ENCODE measurements around the gene KIF14.

The KIF14 gene, protein sequence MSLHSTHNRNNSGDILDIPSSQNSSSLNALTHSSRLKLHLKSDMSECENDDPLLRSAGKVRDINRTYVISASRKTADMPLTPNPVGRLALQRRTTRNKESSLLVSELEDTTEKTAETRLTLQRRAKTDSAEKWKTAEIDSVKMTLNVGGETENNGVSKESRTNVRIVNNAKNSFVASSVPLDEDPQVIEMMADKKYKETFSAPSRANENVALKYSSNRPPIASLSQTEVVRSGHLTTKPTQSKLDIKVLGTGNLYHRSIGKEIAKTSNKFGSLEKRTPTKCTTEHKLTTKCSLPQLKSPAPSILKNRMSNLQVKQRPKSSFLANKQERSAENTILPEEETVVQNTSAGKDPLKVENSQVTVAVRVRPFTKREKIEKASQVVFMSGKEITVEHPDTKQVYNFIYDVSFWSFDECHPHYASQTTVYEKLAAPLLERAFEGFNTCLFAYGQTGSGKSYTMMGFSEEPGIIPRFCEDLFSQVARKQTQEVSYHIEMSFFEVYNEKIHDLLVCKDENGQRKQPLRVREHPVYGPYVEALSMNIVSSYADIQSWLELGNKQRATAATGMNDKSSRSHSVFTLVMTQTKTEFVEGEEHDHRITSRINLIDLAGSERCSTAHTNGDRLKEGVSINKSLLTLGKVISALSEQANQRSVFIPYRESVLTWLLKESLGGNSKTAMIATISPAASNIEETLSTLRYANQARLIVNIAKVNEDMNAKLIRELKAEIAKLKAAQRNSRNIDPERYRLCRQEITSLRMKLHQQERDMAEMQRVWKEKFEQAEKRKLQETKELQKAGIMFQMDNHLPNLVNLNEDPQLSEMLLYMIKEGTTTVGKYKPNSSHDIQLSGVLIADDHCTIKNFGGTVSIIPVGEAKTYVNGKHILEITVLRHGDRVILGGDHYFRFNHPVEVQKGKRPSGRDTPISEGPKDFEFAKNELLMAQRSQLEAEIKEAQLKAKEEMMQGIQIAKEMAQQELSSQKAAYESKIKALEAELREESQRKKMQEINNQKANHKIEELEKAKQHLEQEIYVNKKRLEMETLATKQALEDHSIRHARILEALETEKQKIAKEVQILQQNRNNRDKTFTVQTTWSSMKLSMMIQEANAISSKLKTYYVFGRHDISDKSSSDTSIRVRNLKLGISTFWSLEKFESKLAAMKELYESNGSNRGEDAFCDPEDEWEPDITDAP (N-terminal part only)

DNA sequence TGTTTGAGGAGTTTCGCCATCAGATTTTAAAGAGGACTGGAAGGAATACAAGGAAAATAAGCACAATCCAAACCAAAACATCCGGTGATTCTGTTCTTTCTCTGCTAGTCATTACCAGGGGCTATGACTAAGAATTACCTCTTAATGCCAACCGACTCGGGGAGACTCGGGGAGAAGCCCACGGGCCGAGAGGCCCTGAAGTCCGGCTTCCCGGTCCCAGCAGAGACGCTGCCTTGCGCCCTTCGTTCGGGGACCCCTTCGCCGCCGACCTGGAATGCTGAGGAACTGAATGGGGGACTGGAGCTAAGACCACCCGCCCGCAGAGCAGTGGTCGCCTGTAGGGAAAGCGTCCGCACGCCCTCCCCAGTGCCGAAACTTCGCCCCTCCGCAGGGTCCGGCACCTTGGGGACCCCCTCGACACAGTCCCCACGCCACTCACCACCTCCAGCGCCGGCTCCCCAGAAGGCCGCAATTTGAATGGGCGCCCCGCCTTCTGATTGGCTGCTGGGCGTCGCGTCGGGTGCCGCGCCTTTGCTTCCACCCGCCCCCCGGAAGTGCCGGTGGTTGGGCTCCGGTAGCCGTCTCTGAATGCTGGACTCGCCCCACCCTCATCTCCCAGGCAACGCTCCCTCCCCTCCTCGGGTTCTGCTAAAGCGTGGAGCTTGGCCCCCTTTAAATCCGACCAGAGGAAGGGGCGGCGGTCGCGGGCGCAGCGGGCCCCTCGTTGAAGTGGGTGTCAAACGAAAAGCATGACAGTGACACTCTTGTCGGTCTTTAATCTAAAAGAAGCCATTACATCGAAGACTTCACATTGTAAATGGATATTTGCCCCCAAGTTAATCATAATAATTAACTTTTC is at the start of gene KIF14:
Gene KIF14 (minus strand): TSS at position 479 of the 859 bp plus-strand sequence. CDS start 2,028 bp downstream, outside the sequence.
- DNase-seq (ENCODE audit: low read depth) = peak; percentile 96
- peak within 1 kb of the TSS; percentile 64 for H3K4me3 ChIP-seq (ENCODE audit: low read depth, low read length)
- TF ChIP-seq, protein P1, sequence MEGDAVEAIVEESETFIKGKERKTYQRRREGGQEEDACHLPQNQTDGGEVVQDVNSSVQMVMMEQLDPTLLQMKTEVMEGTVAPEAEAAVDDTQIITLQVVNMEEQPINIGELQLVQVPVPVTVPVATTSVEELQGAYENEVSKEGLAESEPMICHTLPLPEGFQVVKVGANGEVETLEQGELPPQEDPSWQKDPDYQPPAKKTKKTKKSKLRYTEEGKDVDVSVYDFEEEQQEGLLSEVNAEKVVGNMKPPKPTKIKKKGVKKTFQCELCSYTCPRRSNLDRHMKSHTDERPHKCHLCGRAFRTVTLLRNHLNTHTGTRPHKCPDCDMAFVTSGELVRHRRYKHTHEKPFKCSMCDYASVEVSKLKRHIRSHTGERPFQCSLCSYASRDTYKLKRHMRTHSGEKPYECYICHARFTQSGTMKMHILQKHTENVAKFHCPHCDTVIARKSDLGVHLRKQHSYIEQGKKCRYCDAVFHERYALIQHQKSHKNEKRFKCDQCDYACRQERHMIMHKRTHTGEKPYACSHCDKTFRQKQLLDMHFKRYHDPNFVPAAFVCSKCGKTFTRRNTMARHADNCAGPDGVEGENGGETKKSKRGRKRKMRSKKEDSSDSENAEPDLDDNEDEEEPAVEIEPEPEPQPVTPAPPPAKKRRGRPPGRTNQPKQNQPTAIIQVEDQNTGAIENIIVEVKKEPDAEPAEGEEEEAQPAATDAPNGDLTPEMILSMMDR (IDR thresholded peaks at IDR 0.05; ENCODE audit: insufficient read depth, low read depth, low read length, missing control alignments) = no peak

DNA sequence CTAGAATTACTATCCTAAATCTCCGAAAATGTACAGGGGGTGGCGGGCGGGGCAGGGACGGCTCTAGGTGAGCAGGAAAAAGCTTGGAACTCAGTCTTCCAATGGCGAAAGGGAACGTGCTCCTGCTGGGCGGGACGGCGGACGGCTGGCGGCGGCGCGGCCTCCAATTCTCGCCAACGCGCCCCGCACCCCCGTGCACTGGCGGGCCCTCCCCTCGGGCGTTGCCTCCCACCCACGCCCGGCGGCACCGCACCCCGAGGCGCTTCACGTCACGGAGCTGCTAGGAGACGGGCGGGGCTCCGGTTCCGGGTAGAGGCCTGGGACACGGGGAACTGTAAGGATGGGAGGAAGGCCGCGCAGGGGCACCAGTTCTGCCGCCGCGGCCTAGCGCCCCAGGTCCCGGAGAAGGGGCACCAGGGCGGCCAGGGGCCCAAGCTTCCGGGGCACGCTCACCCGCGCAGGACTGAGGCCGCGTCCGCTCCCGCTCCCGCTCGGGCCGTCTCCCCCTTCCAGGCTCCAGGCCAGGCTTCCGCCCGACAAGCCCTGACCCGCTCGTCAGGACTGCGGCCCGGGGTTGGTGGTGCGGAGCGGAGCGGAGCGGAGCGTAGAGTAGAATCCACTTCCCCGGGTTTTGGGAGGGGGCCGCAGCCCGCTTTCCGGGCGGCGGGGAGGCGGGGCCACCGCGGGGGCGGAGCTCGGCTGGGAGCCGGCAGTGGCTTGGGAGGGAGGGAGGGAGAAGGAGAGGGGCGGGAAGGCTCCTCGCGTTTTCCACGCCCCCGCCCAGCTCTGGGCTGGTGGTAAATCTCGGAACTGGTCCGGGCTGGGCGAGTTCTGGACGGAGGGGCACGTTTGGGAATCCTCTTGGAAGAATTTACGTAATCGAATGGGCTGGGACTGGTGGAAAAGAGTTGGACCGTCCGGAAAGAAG is 49.0 kb upstream of the KIF14 start, which contains the start of gene DDX59:
Gene DDX59 (minus strand): TSS at position 594 of the 928 bp plus-strand sequence. CDS start 3,167 bp downstream, outside the sequence.
- peak; percentile 98 for DNase-seq (ENCODE audit: low read depth)
- TF ChIP-seq, protein P1 (IDR thresholded peaks at IDR 0.05; ENCODE audit: insufficient read depth, low read depth, low read length, missing control alignments) = no peak
- peak within 1 kb of the TSS; percentile 73 for H3K4me3 ChIP-seq (ENCODE audit: low read depth, low read length)

DNA sequence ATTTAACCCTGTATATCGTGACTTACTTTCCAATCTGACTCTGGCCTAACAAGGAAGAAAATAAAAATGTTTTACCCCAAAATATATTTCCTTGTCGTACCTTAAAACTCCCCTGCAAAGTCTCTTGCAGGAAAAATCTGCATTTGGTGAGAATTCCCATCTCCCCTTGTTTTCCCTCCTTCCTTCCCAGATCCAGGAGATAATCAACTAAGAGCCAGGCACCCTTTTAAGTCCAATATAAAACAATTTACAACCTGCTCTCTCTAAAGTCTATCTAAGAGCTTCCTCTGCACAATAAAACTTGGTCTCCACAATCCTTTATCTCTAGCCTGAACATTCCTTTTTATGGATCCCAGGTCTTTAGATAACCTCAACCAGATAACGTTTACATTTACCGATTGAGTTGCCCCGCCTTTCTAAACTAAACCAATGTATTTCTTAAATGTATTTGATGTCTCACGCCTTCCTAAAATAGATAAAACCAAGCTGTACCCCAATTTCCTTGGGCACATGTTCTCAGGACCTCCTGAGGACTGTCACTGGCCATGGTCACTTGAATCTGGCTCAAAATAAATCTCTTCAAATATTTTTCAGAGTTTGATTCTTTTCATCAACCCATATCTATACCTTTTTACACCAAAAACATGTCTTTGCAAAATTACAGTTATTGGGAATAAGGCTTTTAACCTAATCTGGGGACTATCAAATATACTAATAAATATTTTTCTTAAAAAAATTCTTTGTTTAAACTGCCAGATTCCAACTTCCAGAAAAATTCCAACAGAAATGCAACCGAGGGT is 48.2 kb upstream of the KIF14 start:
- TF ChIP-seq, protein P1 (IDR thresholded peaks at IDR 0.05; ENCODE audit: insufficient read depth, low read depth, low read length, missing control alignments) = no peak

DNA sequence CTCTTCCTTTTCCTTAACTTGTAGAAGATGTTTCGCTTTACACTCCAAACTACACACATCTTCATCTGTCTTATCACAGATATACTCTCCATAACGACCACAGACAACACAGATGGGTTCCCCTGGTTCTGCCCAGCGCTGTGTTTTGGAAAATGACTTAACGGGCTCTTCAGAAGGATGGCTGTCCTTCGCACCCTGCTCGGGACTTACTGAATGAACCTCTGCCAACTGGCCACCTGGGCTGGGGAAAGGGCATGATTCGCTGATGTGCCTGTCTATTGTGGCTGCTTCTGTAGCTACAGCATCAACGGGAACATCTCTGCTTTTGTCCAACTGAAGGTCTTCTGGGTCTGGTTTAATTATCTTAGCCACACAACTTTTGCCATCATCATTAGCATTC is 45.8 kb upstream of the KIF14 start:
- H3K4me3 ChIP-seq (ENCODE audit: low read depth, low read length) = no peak overlapping the region
- TF ChIP-seq, protein P1 (IDR thresholded peaks at IDR 0.05; ENCODE audit: insufficient read depth, low read depth, low read length, missing control alignments) = no peak
- DNase-seq (ENCODE audit: low read depth) = no peak

More for the DNA sequence above, 48.2 kb upstream of the KIF14 start:
- H3K4me3 ChIP-seq (ENCODE audit: low read depth, low read length) = peak overlapping the region; percentile 73
- no peak for DNase-seq (ENCODE audit: low read depth)

DNA sequence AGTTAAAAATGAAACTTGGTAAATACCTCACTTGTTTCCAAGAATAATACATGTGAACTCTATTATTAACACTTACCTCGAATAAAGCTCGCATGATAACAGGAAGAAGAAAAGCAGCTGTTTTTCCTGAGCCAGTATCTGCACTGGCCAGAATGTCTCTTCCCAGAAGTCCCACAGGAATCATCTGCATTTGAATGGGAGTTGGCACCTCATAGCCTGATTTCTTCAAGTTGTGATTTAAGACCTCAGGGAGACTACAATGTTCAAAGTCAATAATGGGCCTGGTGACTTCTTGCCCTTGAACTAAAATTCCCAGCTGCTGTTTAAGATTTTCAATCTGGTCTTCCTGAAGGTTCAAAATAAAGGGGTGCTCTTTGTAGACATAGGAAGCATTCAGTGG is 45.3 kb upstream of the KIF14 start:
- DNase-seq (ENCODE audit: low read depth) = no peak
- no peak overlapping the region for H3K4me3 ChIP-seq (ENCODE audit: low read depth, low read length)
- TF ChIP-seq, protein P1 (IDR thresholded peaks at IDR 0.05; ENCODE audit: insufficient read depth, low read depth, low read length, missing control alignments) = no peak
